GM10266 (cell line): ENCODE measurements around the gene MFAP3L.
"Not testable (repeated sequence)": the region's sequence is repeated elsewhere in the genome, so short reads cannot be mapped to it uniquely, and the experiment has no call there.

Experiments
- DNase-seq: peaks from one replicate; pipeline ENCODE4 v3.0.0; 2012; ENCODE audit errors: extremely low spot score
- CTCF ChIP-seq: IDR thresholded peaks from 2 replicates; pipeline ENCODE4 v1.5.1; 2012; ENCODE audit warnings: mild to moderate bottlenecking, low read depth; ENCODE audit not compliant: control insufficient read depth, insufficient read depth; ENCODE audit errors: missing control alignments

Gene MFAP3L

GRCh38 chr4:169958629-169959028 lies 67.6 kb downstream of the MFAP3L start:
- TF ChIP-seq CTCF = no peak
- DNase-seq = no peak

- DNase-seq = no peak
- TF ChIP-seq CTCF = no peak
These were observed 68.4 kb downstream of the MFAP3L start for GRCh38 chr4:169957785-169958184.

DNA sequence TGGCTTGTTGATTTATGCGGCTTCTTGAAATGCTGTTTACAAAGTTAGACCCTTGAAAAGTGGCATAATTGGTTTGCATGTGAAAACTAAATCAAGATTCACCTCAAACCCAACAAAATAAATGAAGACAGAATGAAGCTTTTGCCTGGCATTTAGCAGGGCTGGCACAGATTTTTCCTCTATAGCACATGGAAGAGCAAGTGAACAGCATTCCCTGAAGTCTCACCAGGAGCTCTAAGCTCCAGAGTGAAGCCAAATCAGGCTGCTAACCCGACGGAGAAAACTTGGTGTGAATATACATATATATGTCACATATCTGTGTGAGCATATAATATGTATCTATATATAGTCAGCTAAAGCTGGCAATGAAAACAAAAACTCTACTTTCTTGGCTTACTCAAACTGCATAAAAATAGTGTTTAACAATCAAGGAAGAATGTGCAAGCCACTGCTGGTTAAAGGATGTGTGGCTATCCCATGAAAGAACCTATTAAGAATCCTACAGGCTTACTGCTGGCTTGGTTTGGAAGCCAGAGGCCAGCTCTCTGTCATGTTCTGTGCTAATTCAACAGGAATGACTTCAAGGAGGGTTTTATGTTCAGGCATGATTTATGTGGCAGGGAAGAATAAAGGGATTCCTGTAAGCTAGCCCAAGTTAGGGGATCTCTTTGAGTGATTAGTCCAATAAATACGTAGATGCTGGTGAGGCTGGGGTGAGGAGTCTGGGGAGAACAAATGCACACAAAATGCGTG lies 69.9 kb downstream of the MFAP3L start:
- no peak for DNase-seq
- TF ChIP-seq CTCF = no peak

DNA sequence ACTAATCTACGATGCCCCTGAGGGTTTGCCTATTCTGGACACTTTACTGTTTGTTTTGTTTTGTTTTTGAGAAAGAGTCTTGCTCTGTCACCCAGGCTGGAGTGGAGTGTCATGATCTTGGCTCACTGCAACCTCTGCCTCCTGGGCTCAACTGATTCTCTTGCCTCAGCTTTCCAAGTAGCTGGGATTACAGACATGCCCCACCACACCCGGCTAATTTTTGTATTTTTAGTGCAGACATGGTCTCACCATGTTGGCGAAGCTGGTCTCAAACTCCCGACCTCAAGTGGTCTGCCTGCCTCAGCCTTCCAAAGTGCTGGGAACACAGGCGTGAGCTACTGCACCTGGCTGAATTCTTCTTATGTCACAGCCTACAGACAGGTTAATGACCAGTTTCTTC lies 70.7 kb downstream of the MFAP3L start:
- no peak for TF ChIP-seq CTCF

GRCh38 chr4:169952236-169953002 lies 73.8 kb downstream of the MFAP3L start:
- DNase-seq = no peak
- no peak for TF ChIP-seq CTCF

More for the DNA sequence above, 70.7 kb downstream of the MFAP3L start:
- no peak for DNase-seq

DNA sequence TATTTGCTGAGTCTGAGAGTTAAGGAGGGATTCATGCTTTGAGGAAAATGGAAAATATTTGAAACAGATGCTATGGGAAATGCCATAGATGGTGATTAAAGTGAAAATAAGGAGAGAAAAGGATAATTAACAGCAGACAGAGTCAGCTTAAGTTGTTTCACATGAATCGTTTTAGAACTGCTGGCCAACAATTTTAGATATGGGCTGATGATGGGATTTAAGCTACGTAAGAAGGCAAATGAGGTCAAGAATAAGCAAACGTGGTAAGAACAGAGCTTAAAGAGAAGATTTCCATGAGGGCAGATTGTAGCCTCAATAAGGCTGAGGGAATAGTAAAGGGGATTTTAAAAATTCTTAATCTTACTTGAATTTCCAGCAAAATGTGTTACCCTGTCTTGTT lies 77.9 kb downstream of the MFAP3L start:
- no peak for DNase-seq
- TF ChIP-seq CTCF = no peak

DNA sequence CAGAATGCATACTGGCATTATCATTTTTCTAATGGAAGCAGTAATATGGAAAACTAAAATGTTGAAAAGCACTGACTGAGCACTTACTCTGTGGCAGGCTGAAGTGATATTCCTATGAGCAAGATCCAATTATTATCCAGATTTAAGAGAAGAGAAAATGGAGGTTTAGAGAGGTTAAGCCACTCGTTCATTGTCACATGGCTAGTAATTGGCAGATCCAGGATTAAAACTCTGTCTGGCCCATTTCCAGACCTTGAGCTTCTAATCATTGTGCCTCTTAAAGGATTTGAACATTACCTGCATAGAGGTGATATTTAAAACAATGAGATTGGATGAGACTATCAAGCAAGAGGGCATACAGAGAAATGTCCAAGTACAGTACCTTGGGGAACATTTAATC lies 80.6 kb downstream of the MFAP3L start:
- no peak for TF ChIP-seq CTCF
- DNase-seq = no peak

DNA sequence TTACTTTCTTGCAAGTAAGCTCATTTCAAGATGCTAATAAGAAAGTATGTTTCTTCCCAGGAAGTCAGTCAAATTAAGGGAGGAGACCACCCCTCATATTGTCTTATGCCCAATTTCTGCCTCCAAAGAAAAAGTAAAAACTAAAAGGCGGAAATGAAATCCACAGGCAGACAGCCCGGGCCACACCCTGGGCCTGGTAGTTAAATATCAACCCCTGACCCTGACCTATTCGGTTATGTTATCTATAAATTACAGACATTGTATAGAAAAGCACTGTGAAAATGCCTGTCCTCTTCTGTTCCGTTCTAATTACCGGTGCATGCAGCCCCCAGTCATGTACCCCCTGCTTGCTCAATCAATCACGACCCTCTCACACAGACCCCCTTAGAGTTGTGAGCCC lies 82.6 kb downstream of the MFAP3L start:
- DNase-seq = not testable (repeated sequence)
